CD4-positive, alpha-beta T cell treated with Interleukin-4 for 1 hour (primary cell): ENCODE measurements around the gene ESRRB.
"Not testable (repeated sequence)": the region's sequence is repeated elsewhere in the genome, so short reads cannot be mapped to it uniquely, and the experiment has no call there.

Source experiments
- DNase-seq, 2 donors: peaks; one replicate each; pipeline ENCODE4 v3.0.0-alpha.2; 2020 to 2022

The ESRRB gene

DNA sequence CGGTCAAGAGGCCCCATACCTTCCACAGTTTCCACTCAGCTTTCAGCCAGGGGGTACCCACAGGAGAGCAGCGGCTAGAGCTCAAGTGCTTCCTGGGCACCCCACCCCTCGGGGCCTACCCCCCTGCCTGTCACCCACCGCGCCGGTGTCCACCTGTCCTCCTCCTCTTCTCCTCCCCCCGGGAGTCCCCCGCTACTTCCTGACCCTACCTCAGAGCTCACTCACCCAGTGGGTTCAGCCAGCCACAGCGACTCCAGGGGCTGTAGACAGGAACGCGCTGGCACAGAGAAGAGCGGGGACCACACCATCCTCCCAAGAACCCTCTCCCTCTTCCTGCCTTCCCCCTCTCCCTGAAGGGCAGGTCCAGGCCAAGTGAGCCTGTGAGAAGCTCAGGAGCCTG is 123.0 kb downstream of the ESRRB start:
- DNase-seq = no peak

DNA sequence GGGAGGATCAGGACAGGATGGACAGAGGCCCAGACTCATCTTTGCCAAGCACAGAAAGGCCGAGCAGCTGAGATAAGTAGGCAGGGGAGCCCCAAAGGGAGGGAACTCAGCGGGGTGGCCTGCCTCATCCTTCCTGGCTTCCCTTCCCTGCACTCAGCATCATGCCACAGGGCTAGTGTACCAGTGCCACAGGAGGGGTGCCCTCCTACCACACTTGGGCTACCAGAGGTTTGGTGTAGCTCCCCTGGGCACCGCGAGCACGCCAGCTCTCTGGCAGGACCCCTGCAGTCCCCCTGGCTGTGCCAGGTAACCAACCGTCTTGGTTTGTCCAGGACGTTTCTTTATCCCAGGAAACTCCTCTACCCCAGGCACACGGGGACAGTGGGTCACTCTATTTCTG is 123.5 kb downstream of the ESRRB start:
- no peak for DNase-seq

DNA sequence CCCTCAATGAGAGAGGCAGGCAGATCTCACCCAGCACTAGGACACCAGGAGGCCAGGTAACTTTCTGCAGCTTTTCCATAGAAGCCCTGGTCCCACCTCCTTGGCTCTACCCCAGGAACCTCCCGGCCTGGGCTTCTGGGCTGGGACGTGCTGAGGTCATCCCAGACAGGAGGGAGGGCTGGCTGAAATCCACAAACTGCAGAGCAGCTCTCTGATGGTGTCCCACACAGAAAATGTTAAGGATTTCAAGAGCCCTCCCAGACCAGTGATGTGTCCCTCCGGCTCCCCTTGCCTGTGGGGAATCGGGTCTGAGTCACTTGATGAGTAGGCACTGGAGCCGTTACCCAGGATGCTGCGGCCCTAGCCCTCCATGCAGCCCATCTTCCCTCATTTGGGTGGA is 124.1 kb downstream of the ESRRB start:
- DNase-seq = no peak

DNA sequence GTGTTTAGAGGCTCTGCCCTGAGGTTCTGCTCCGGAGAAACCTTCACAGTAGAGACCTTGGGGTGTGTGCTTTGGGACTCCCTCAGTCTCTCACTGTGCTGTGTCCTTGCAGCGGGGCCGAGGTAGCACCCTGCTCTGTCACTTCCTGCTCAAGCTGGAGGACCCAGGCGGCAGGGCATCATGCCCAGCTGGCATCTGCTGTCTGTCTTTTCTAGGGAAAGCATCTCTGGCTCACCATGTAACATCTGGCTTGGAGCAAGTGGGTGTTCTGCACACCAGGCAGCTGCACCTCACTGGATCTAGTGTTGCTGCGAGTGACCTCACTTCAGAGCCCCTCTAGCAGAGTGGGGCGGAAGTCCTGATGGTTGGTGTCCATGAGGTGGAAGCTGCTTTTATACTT is 124.5 kb downstream of the ESRRB start:
- DNase-seq = no peak

DNA sequence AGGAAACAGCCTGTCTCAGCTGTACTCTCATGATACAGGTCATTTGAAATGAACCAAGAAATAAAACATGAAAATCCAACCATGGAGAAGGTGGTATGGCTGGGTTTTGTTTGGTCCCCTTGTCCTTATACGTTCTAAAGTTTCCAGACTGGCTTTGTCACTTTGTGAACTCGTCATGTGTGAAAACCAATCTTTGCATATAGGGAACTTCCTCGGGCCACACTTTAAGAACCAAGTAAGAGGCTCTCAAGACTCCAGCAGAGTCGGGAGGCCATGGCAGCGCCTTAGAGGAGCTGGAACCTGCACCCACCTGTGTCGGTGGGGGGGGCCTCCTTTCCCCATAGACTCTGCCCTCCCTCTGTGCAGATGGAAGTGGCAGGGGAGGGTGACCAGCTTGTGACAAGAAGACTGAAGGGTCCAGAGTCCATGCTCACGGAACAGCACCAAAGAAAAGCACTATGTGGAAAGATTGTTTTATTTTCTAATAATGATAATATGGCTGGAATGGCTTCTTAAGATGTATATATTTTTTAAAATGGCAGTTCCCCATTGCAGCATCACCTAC is 125.3 kb downstream of the ESRRB start:
- DNase-seq = no peak

DNA sequence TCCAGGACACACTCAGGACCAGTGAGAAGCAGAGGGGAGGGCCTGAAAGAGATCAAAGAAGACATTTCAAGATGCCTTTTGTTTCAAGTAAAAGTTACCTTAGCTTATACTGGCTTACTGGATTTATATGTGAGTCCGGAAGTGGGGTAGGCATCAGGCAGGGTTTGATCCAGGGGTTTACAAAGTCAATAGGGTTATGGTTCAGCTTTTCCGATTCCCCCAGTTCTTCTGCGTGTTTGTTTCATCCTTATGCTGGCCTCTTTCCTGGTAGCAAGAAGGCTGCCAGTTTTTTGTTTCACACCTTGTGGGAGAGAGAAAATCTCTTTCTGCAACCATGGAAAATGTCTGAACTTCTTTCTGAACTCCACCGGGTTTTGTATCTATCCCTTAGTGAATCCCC is 126.3 kb downstream of the ESRRB start:
- DNase-seq = no peak

DNA sequence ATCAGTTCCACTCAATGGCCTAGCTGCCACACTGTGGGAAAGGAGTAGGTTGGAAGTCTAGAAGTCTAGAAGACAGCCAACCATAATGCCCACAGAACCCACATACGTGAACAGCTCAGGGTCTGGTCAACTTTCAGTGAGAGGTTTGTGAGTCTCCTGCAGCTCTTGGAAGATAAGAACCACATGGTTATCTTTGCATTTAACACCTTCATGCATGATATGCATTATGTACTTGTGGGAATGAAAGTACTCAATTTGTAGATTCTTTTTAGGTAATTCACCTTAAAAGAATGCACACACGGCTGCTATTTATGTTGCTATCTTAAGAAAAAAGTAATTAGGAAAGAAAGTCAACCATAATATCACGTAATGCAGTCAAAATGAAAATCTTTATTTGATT is 126.7 kb downstream of the ESRRB start:
- no peak for DNase-seq

DNA sequence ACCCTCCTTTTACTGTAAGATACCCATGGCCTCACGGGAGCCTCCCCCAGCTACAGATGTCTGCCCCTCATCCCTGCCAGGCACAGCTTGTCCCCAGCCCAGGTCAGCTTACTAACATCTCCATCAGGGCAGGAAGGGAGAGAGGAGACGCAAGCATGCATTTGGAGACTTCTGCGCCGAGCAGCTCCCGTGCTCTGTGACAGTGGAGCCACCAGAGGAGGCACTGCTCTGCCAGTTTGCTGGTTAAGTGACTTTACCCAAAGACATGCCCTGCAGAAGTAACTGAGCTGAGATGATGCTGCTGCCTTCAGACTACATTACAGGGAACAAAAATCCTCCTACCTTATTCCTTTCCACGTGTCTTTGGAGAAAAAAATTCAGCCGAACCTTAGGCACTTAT is 133.4 kb downstream of the ESRRB start:
- no peak for DNase-seq

DNA sequence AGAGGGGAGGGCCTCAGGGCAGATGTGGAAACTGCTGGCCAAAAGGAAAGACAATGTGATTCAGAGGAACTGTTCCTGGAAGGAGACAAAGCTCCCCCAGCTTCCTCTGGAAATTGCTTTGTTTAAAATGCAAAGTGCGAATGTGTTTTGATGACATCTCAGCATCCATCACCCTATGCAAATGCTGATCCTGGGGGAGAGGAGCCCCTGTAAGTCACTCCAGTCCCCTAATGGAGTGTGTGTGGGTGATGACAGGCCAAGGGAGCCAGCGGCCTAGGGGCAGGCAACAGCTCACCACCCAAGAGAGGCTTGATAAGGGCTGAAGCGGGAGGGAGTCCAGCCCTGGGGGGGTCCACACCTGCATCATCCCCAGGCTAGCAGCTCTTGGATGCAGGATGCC is 134.2 kb downstream of the ESRRB start:
- no peak for DNase-seq

DNA sequence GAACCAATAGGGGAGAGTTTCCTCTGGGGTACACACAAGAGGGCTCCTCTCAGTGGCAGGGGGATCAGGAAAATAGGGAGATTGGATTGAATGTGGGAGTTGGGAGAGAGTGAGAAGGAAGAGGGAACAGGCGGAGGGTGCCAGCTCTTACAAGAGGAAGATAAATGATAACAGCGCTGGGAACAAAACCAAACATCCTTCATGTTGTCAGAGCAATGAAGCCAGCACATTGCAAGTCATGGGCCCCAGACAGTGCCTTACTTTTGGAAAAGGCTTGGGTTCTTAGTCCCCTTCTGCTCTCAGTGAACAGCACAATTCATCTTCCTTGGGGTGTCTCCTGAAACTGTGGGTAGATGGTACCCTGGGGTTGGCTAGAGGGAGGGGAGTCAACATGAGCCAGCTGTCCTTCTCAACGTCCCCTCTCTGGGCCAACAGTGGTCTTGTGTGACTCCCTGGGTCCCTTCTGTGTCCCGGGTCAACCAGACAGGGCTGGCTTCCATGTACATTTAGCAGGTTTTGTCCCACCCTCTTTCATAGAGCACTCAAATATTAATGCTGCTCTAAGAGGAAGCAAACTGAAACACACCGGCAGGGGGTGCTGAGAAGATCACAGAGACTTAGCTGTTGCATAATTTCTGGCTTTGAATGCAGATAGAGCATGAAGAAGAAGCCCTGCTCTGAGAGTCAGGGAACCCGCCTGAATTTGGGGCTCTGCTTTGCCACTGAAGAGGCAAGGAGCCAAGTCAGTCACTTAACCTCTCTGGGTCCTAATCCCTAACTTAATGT is 138.5 kb downstream of the ESRRB start:
- DNase-seq = no peak

DNA sequence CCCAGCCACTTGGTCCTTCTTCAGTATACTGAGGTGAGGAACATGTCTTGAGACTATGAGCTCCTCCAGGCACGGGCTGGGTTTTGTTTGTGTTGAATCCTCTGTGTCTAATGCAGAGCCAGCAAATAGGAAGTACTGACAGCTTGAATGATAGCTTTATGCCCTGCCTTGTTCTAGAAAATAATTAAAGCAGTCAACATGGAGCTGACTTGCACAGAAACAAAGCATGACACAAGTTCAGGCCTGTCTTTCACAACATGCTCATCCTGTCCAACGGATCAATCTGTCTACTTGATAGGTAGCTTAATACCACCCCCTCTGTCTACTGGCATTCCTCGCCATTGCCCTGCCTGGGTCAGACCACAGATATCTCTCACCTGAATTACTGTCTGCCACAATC is 140.9 kb downstream of the ESRRB start:
- DNase-seq = no peak

DNA sequence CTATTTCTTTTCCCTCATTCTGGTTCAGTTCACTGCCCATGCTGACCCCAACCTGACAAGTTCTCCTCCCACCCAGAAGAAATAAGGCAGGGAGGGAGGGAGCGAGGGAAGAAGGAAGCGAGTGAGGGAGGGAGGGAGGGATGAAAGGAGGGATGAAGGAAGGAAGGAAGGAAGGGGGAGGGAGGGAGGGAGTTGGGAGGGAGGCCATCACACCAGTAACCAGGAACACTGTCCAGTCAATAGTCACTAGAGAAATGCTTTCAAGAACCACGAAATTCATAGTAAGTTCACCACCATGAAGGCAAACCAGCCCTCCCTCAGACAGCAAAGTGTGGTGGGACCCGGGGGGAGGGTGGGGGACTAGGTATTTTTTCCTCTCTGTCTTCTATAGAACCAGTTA is 142.4 kb downstream of the ESRRB start:
- no peak for DNase-seq

DNA sequence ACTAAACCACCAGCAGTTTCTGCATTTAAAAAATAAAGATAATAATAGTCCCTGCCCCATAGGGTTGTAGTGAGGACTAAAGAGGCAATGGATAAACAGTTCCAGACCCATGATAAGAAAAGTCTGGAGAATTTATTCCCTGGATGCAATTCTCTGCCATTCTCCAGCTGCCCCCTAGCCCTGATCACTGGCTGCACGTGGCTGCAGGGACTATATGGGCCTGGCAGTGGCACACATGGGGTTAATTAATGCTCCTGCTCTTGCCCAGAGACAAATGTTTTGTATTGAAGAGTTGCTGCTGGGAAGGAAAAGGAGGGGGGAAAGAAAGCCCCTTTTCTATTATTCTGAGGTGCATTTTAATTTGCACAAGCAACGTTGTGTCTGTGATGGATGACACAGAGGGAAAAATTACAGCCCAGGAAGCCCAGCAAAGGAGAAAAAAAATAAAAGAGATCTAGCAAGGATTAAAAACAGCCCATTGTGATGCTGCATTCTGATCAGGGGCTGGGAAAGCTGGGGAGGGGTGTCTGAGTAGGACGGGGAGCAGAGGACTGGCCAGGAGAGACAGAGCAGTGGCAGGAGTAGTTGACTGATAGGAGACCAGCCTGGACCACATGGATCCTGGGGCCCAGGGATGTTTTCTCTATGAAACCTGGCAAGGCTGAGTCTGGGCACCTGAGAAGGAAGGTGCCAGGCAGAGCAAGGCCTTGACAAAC is 149.3 kb downstream of the ESRRB start:
- no peak for DNase-seq

DNA sequence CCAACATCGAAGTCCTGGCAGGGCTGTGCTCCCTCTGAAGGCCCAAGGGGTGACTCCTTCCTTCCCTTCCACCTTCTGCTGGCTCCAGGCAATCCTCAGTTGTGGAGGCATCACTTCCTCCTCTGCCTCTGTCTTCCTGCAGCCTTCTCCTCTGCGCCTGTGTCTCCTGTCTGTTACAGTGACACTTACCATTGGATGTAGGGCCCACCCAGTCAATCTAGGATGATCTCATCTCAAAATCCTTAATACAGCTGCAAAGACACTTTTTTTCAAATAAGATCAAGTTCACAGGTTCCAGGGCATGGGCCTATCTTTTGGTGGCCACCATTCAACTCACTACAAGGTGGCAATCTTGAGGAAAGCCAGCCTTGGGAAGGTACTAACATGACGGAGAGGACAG is 155.1 kb downstream of the ESRRB start:
- no peak for DNase-seq

DNA sequence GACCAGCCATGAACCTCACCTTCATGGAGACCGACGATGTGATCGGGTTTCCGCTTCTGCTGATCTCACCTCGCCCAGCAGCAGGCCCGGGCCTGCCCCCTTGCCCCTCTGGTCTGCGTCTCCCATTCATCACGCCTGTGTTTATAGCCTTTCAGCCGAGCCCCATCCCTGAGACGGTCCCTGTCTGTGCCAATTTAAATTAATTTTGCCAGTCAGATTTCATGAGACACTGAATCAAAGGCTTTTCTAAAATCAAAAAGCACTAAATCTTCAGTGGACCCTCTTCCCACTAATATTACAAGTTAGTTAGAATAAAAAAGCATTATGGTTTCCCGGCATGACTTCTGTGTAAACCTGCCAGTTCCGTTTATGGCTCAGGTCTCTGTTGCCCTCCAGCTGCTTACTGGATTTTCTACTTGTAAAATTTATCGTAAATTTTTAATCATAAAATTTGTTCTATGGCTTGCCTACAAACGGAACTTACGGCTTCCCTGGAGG is 155.9 kb downstream of the ESRRB start:
- no peak for DNase-seq

DNA sequence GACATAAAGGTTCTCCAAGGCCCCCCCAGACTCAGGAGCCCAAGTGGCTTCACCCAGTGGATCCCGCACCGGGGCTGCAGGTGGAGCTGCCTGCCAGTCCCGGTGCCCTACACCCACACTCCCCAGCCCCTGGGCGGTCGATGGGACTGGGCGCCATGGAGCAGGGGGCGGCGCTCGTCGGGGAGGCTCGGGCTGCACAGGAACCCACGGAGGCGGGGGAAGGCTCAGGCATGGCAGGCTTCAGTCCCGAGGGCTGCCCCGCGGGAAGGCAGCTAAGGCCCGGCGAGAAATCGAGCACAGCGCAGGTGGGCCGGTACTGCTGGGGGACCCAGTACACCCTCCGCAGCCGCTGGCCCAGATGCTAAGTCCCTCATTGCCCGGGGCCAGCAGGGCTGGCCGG is 160.7 kb downstream of the ESRRB start:
- DNase-seq = not testable (repeated sequence)

DNA sequence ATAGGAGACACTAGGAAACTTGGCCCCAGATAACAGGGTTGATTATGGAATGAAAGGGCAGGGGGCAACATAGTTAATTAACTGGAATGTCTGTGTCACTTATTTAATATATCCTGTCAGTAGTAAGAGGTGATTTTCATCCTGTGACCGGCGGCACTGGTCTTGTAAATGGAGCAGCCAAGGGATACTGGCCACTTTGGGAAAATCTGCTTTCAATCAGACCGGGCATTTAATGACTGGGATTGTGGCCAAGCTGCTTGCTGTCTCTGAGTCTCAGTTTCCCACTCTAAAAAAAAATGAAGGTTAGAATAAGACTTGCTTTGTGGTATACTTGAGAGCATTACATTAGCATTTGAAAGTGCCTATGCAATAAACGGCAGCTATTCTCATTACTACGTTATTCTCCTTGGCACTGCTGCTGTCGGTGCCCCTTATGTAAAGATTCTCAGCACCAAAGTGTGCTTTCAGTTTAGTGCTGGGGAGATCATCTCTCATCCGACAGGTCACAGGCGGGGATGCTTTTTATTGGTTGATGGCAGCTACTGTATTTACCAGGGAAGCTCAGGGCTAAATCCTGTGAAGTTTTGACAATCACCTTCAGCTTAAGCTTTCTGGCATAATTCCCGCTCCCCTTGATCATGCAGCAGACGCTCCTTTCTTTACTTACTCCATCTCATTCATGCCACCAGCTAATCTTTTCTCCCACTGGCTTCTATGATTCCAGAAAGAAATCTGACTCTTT is 162.1 kb downstream of the ESRRB start:
- DNase-seq = no peak

DNA sequence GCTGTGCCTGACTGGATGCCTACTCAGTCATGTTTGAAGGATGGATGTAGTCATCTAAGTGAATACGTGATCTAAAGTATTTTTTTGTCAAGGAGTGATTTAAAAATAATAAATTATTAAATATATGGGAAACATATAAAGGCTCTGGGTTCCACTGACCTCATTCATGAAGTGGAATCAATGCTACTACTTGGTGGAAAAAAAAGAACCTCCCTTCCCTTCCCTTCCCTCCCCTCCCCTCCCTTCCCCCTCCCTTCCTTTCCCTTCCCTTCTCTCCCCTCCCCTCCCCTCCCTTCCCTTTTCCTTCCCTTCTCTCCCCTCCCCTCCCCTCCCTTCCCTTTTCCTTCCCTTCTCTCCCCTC is 162.7 kb downstream of the ESRRB start:
- no peak for DNase-seq

DNA sequence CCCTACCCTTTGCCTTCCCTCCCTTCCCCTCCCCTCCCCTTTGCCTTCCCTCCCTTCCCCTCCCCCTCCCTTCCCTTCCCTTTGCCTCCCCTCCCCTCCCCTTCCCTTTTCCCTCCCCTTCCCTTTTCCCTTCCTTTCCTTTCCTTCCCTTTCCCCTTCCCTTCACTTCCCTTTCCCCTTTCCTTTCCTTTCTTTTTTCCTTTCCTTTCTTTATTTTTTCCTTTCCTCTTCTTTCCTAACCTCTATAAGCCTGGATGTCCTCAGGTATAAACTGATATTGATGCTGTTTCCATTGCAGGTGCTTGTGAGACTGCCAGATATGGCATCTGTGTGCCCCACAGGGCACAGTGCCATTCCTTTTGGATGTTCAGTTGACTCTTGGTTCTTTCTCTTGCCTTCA is 163.2 kb downstream of the ESRRB start:
- DNase-seq = no peak

DNA sequence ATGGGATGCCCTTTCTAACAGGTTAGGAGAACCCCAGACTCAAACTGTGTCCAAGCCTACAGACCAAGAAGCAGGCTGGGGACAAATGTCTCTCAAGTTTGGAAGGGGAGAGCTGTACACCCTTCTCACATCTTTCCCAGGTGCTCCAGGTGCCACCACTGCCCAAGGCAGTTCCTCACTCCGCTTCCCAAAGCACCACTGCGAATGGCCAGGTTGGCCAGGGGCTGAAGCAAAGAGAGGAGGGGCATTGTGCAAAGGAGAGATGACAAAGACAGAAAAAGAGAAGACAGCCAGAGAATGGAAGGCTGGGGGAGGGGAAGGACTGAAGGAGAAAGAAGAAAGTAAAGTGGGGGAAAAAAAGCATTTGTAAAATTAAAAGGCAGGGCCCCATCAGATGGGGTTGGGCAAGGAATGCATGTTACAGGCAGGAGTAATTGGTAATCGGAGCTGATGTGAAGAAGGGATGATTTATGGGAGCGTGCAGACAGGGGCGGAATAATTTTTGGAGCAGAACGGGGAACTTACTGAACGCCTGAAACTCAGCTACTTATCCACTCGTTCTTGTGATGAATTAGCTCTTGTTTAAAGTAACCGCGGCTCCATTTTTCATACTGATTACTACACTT is 165.8 kb downstream of the ESRRB start:
- DNase-seq = no peak

DNA sequence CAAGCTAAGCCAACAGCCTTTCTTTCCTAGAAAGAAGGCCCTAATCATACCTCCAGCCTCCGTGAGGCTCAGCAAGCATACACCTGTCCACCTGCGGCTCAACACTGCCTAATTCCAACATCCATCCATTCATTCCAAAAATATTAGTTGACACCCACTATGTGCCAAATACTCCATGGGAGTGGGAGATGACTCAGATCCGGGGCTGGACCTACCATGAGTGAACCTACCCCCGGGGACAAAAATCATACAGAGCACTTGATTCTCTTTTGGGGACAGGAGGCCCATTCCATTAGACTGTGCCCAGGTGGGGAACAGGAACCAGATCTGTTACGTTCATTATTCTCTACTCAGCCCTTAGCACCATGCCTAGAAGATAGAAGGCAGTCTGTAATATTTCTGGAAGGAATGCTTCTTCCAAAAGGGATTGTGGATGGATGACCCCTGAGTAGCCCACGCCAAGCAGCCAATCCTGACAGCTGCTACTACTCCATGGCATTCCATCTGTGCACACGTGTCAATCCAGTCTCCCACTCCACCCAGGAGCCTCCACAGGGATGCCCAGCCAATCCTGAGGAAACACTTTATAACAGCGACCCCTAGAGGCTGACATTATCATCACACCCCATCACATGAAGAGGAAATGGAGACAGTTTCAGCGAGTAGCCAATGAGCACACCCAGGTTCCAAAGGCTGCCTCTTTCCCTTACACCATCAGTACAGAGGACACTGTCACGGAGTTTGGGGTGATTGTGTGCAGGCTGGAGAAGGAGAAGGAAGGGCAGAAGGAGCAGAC is 170.7 kb downstream of the ESRRB start:
- no peak for DNase-seq

DNA sequence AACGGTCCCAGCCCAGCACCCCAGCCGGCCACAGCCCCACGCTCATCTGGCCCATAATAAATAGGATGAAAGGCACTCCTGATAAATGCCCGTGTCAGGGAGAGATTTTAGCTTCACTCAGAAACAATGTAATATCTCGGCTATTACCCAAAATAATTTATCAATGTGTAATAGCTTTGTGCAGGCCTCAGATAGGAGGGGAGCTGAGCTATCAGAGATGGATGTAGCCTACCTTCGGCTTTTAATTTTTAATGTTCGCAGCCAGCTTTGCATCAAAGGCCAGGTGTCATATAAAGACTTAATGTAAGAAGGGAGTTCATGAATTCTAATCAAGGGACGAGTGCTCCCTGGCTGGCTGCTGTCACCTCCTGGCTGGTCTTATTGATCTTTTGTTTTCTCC is 171.9 kb downstream of the ESRRB start:
- no peak for DNase-seq
